Neural cell (in vitro differentiated cells): ENCODE data around the gene TUBE1.
"Not testable (repeated sequence)": the region's sequence is repeated elsewhere in the genome, so short reads cannot be mapped to it uniquely, and the experiment has no call there.

Experiments used
- CTCF ChIP-seq: fragments of 450-650 bp; IDR thresholded peaks from 2 replicates; pipeline ENCODE4 v1.5.1; 2014; ENCODE audit warnings: antibody characterized with exemption, mild to moderate bottlenecking, moderate library complexity; ENCODE audit not compliant: poor library complexity, severe bottlenecking
- EP300 ChIP-seq: fragments of 450-650 bp; conservative IDR thresholded peaks from 2 replicates; pipeline ENCODE4 v1.6.1; 2014; ENCODE audit warnings: antibody characterized with exemption, mild to moderate bottlenecking, moderate library complexity; ENCODE audit not compliant: poor library complexity, severe bottlenecking
- EZH2 ChIP-seq: fragments of 200-600, 300-800 bp; shearing (Covaris generic), sonication (generic); IDR thresholded peaks from 2 replicates; pipeline ENCODE4 v1.6.1; 2014; ENCODE audit warnings: antibody characterized with exemption, low read length, borderline replicate concordance, mild to moderate bottlenecking; ENCODE audit not compliant: insufficient read depth, poor library complexity, severe bottlenecking
- POLR2AphosphoS5 ChIP-seq: IDR thresholded peaks from 2 replicates; pipeline ENCODE4 v1.6.1; 2012
- RAD21 ChIP-seq: fragments of 450-650 bp; conservative IDR thresholded peaks from 2 replicates; pipeline ENCODE4 v1.6.1; 2014; ENCODE audit warnings: antibody characterized with exemption, mild to moderate bottlenecking, moderate library complexity
- REST ChIP-seq: IDR thresholded peaks from 2 replicates; pipeline ENCODE4 v1.6.1; 2012; ENCODE audit warnings: borderline replicate concordance

- TF ChIP-seq CTCF, RAD21, EZH2, REST, POLR2AphosphoS5, EP300: not testable (repeated sequence)
Measured at GRCh38 chr6:112047523-112047922, 39.8 kb downstream of the TUBE1 start.
